A673 (cell line): ENCODE measurements around the gene KRTAP5-10.
"Not testable (repeated sequence)": the region's sequence is repeated elsewhere in the genome, so short reads cannot be mapped to it uniquely, and the experiment has no call there.

ENCODE experiments used
- EZH2 ChIP-seq: fragments of 200-600 bp; sonication (generic); IDR thresholded peaks from 2 replicates; pipeline ENCODE4 v1.6.1; 2017; ENCODE audit warnings: borderline replicate concordance, low read depth, mild to moderate bottlenecking, mixed read lengths, antibody characterized with exemption, low read length; ENCODE audit not compliant: poor library complexity, severe bottlenecking
- TF ChIP-seq, protein P1 (sequence below): fragments of 300-800, 200-600 bp; sonication (generic); conservative IDR thresholded peaks from 2 replicates; pipeline ENCODE4 v1.5.1; 2017; ENCODE audit warnings: low read depth, mild to moderate bottlenecking, antibody characterized with exemption, low read length, moderate library complexity, mixed read lengths

GRCh38 chr11:71607520-71608216, 42.3 kb downstream of the KRTAP5-10 start:
- TF ChIP-seq EZH2, result not testable (repeated sequence)
- TF ChIP-seq, protein P1, sequence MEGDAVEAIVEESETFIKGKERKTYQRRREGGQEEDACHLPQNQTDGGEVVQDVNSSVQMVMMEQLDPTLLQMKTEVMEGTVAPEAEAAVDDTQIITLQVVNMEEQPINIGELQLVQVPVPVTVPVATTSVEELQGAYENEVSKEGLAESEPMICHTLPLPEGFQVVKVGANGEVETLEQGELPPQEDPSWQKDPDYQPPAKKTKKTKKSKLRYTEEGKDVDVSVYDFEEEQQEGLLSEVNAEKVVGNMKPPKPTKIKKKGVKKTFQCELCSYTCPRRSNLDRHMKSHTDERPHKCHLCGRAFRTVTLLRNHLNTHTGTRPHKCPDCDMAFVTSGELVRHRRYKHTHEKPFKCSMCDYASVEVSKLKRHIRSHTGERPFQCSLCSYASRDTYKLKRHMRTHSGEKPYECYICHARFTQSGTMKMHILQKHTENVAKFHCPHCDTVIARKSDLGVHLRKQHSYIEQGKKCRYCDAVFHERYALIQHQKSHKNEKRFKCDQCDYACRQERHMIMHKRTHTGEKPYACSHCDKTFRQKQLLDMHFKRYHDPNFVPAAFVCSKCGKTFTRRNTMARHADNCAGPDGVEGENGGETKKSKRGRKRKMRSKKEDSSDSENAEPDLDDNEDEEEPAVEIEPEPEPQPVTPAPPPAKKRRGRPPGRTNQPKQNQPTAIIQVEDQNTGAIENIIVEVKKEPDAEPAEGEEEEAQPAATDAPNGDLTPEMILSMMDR, result not testable (repeated sequence)
